Left renal pelvis (tissue), 4 donors: ENCODE results near the gene UROC1. TPM values are rescaled to one million over a fixed set of nuclear protein-coding genes. Genes with fewer than 3 reads are reported as not detected.

ENCODE experiments used
- DNase-seq, 4 donors: peaks; one replicate each; pipeline ENCODE4 v3.0.0-alpha.2; 2013; ENCODE audit warnings: low read depth in 4 of 4, low spot score in 3 of 4
- polyA plus RNA-seq, 4 donors: library from polyadenylated mRNA; unstranded; fragments of 120-200 nt; gene quantifications; one replicate each; pipeline ENCODE4 v1.2.1, GENCODE V29; 2013; ENCODE audit not compliant: insufficient read length in 4 of 4

The UROC1 gene
- polyA plus RNA-seq, 4 donors = 0.13 to 0.22 (median 0.21) TPM; not detected in 1

DNA sequence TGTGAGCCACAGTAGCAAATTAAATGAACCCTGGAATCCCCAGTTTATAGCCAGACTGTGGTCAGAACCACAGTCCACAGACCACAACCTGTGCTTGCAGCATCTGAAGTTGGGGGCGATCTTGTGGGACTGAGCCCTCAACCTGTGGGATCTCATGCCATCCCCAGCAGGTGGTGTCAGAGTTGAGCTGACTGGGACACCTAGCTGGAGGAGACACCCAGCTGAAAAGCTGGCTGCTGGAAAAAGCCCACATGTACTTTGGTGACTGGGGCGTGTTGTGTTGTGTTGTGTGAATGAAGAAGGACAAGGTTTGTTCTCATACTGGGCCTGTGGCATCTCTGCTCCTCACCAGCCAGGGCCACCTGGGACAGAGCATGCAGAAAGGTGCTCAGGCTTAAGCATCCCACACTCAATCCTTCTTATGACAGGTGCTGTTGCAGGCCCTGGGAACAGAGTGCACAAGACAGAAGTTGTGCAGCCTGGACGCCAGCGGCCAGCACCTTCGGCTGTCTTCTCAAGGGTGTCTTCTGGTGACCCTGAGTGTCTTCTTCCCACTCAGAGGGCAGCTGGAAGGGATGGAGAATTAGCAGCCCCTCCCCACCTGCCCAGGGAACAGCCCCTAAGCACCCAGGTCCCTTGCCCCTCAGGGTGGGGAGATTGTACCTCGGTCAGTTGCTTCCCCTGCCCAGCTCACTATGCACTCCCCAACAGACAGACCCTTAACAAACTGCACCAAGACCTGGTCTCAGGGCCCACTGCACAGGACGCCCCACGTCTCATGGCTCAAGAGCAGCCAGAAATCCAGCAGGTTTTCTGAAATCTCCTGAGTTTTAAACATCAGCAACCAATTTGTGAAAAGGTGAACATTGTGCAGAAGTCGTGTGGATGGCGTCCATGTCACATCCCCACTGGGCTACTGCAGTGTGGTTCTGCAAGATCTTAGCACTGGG is 2.2 kb upstream of the UROC1 start:
- no peak for DNase-seq

DNA sequence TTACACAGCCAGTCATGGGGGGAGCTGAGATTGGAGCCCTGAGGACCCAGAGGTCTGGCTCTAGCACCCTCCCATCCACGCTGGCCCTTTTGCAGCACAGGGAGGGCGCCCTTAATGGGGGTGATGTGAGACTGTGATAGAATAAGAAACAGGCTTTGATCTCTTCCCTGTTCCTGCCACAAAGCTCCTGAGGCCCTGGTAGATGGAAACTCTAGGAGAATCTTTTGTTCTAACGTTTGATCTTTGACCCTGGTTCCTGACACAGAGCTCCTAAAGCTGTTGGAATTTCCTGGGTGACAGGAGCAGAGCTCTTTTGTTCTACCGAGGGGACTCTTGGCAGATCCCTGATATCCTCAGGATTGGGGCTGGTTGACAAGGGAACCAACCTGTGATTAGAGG is 1.2 kb upstream of the UROC1 start:
- no peak for DNase-seq

DNA sequence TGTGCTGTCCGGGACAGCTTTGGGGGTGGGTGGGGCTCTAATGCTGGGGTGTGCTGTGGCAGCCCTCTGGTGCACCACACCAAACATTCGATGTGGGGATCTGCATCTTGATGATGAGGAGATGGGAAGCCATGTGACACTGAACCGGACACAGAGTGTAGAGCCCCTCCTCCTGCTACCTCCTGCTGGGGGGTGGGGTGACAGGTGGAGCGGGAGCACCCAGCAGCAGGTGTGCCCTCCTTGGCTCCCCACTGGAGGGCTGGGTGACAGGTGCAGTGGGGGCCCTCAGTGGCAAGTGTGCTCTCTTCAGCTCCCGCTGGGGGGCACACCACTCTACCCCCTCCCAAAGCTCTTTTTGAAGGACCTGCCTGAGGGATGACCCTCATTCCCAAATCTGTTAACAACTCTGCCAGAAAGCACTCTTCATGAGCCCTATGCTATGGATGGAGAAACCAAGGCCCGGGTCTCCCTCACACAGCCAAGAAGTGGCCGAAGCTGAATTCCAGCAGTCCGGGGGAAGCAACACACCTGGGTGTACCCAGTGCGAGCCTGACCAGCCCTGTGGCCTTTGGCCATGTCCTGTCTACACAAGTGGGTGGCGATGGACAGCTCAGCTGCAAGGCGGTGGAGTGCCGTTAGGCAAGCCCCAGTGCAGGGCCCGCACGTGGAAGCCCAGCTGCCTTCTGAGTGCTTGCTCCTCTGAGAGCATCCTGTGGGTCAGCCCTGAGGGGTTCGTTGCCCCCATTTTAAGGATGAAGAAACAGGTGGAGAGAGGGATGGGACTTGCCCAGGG is 609 bp upstream of the UROC1 start:
- DNase-seq = no peak

DNA sequence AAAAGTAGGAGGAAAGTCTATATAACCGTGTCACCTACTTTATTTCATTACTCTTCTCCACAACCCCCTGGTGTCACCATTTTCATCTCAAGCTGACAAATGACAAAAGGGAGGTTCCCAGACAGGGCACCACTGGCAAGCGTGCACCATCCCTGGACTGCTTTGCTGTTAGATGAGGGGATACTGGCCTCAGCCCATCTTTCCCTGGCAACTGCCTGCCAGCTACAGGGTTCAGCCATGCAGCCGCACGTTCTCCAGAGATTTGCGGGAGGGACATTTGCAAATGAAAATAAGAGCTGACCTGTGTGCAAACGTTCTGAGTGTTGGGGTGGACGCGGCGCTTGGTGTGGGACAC is 660 bp downstream of the UROC1 start:
- no peak for DNase-seq

DNA sequence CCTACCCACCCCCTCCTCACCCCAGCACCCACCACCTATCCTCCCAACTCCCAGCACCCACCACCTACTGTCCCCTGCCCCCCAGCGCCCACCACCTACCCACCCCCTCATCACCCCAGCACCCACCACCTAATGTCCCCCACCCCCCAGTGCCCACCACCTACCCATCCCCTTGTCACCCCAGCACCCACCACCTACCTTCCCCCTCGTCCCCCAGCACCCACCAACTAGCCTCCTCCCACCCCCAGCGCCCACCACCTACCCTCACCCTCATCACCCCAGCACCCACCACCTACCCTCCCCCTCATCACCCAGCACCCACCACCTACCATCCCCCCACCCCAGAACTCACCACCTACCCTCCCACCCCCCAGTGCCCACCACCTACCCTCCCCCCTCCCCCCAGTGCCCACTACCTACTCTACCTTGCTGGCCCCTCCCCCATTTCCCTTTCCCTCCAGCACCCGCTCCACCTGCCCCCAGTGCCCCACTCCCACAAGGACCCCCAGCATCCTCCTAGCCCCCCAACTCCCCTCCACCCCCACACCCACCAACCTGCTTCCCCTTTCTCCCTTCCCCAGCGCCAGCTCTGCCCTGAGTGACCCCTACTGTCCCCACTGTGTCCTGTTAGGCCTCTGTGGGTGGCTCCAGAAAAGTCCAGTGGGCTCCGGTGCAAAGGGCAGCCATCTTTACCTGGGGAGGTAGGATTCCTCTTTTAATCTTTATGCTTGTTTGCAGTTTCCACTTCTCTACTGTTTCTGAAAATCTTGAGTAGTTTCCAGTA is 1.2 kb downstream of the UROC1 start:
- no peak for DNase-seq

DNA sequence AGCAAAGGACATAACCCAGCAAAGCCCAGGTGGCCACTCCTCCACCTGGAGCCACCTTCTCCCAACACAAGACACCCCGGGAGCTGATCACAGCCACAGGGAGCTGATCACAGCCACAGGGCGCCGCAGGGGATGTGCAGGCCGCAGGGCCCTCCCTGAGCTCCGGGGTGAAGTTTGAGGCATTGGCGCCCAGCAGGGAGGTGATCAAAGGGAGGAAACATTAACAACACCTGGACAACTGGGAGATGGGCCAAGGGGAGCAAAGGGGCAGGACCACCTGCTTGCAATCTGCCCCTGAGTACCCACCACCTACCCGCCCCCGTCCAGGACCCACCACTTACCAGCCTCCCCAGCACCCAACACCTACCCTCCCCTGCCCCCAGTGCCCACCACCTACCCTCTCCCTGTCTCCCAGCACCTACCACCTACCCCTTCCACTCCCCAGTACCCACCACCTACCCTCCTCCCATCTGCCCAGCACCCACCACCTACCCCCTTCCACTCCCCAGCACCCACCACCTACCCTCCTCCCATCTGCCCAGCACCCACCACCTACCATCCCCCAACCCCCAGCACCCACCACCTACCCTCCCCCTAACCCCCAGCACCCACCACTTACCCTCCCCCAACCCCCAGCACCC is 2.4 kb downstream of the UROC1 start:
- no peak for DNase-seq

DNA sequence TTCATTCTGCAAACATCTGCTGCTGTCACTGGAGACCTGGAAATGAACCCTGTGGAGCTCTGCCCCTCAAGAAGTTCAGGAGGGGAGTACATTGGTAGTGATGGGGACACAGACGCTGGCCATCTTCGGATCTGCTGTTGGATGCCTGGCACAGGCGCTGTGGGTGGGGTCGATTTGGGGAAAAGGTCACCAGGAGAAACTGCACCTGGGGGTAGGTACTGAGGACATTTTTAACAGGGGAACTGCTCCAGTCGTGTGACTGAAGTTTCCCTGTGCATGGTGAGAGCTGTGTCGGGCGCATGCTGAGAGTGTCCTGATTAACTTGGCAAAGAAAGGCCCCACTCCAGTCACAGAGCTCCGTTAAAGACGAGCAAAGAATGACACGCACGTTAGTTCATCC is 3.4 kb downstream of the UROC1 start:
- no peak for DNase-seq

DNA sequence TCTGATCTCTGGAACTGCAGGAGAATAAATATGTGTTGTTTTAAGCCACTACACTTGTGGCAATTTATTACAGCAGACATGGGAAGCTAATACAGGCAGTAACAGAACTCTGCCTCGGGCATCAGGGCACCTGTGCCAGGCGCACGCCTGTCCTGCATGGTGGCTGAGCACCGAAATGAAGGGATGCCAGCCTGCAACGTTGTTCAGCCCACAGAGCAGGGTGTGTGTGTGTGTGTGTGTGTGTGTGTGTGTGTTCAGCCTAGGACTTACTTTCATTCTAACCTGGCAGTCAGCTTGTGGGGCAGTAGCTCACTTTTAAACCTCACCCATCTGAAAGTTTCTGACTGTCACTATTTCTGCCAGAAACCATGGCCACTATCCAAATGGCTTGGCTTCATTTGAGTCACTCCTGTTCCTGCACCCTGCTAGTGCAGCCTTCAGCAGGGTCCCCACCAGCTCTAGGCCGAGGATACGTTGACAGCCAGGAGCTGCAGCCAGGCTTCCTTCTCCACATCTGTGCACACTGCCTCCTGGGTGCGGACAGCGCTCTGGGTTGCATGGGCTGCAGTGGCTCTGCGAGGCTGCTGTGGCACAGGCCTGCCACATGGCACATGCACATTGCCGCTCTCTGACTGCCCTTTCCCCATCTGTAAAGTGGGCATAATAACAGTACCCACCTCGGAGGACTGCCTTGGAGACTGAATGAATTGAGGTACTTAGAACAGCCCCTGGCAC is 4.5 kb downstream of the UROC1 start:
- DNase-seq = no peak

DNA sequence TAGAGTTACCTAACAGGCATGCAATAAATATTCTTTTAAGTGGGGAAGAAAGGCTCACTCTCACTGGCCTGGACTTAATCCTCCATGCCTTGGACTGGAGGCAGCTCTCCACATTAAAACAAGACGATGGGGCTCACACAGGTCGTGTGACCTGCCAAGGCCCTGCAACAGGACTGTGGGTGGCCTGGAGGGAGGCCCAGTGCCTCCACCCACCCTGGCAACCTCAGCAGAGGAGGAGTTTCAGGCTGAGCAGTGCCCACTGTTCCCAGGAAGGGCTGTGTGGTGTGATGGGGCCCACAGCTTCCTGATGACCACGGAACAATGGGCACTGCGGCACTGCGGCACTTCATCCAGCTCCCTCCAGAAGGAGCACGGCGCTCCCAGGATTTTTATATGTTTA is 5.5 kb downstream of the UROC1 start:
- no peak for DNase-seq

DNA sequence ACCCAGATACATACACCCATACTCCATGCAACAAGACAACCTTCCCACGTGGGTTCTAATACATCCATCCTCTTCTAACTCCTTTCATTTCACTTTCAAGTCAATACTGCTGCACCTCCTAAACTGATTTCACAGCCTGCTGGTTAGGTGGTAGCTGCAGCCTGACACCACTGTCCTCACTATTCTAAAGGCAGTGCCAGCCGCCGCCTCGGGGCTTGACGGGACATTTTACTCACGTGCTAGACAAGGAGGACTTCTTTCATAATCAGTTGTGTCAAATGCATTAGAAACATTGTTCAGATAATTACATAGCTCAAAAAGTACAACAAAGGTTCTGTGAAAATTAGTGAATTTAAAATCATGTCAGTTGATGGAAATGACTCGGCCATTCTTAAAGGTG is 6.3 kb downstream of the UROC1 start:
- no peak for DNase-seq

DNA sequence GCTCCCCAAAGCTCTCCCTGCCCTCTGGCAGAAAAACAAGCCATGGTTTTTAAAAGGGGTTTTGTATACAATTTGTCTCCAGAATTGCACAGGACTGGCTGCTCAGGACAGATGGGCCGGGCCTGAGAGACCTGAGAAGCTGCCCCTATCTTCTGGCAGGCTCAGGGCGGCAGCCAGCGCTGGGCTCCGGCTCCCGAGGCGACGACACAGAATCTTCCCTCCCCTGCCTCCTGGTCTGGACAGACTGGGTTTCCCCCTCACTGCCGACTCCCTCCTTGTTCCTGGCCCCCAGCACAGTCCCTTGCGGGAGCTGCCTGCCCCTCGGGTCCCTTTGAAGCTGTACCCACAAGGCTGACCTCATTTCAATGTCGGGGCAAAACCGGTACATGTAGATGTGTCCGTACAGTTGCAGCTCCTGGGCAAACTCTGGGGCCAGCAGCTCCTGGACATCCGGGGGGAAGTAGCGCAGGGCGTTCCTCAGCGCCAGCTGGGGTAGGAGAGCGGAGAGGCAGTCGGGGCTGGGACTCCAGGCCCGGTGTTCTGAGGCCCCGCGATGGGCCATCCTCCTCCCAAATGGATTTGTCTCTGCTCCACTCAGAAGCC is 7.2 kb downstream of the UROC1 start:
- no peak for DNase-seq

DNA sequence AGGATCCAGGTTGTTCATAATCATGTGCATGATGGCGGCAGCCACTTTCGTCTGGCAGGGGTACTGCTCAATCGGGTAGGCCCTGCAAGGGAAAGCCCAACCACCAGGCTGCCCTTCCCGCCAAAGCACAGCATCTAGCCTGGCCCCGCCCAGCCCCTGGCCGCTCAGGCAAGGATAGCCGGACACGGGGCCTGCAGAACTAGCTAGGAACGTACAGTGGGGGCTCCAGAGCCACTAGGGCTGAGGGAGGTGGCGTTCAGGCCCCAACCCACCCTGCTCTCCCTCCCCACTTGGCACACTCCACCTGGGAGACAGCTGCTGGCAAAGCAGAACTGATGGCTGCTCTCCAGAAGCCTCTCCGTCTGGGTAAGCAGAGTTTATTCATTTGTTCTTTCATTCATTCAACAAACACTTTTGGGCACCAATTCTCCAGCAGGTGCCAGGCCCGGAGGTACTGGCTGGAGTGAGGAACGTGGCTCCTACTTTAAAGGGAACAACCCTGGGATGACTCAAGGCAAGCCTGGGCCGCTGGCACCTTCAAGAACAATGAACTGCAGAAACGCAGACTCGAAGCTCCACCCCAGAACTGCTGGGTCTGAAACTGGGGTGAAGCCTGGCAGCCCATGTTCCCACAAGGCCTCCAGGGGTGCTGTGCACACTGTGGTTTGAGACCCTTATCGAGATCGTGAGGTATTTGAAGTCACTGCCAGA is 7.8 kb downstream of the UROC1 start:
- DNase-seq = no peak

DNA sequence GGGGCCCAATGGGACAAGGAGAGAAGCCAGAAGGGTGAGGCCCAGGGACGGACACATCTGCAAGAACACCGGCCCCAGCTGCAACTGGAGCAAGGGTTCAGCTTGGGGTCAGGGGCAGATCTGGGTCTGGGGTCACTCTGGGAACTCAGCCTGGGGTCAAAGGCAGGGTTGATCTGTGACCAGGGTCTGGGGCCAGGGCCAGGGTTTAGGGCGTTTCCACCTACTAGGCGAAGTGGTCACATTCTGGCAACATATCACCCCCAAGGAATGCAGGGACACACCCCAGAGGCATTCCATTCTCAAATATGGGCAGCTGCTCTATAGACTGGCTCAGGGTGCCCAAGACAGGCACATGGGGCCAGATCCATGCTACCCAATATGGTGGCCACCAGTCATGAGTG is 9.0 kb downstream of the UROC1 start:
- no peak for DNase-seq

DNA sequence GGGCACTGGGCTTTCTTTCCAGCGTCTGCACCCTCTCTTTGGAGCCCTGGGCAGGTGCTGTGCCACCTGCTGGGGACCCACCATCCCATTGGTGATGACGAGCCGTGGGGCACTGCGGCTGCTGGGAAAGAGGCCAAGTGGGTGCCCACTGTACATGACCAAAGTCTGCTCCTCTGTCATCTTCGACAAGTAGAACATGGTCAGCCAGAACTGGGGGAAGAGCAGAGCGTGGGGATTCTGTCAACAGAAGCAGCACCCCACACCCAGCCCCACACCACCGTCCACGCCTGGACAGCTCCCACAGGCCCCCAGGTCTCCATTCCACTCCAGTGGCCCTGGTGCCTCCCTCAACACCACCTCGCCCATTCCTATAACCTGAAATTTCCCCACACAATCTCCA is 9.7 kb downstream of the UROC1 start:
- DNase-seq = no peak

DNA sequence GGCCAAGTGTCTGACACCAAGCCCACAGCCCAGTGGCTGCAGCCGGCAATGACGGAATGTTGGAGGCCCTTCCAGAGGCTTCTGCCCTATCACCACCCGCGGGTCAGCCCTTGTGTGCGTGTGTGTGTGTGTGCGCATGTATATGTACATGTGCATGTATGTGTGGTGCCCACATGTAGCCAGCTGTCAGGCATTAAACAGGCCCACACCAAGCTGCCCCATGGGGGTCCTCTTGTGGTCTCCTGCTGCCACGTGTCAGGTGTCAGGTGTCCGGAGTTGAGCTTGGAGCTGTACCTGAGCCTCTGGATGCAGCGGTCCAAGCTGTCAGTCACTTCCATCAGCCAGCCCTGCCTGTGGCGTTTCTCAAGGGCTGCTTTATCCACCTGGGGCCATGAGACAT is 13.9 kb downstream of the UROC1 start:
- no peak for DNase-seq

DNA sequence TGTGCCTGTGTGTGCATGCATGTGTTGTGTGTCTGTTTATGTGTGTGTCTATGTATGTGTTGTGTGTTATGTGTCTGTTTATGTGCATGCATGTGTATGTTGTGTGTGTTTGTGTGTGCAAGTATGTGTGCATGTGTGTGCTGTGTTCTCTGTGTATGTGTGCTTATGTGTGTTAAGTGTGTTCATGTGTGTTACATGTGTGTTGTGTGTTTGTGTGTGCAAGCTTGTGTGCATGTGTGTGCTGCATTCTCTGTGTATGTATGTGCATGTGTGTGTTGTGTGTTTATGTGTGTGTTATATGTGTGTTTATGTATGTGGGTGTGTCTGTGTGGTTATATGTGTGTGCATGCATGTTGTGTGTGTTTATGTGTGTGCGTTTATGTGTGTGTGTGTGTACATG is 14.9 kb downstream of the UROC1 start:
- DNase-seq = no peak

DNA sequence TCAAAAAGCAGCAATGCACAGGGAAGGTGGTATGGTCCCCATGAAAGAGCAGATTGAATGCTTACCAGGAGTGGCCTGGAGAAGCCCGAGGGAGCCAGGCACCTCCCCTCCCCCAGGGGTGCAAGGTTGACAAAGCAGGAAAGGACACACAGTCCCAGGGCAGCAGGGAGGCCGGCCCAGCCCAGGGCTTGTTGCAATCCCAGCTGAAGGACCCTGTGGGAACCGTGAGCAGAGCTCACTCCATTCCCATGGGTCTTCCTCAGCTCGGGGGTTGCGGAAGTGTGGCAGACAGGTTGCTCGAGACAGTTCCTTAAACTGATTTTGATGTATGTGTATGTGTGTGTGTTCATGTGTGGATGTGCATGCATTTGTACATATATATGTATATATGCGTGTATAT is 15.8 kb downstream of the UROC1 start:
- DNase-seq = no peak

DNA sequence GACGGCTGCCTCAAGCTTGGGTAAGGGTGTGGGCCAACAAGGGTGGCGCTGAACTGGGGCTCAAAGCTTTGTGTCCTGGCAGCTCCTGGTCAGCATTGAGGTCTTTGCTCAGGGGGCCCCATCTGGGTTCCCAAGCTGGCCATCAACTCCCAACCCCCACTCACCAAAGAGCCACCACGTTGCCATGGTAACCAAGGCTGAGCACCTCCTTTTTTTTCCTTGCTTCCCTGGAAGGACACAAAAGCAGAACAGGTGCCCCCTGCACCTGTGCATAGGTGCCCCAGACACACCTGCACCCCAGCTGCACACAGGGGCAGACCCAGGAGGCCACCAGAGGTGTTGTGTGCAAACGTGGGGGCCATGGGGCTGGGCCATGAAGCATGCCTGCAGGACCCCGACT is 16.5 kb downstream of the UROC1 start:
- DNase-seq = no peak

DNA sequence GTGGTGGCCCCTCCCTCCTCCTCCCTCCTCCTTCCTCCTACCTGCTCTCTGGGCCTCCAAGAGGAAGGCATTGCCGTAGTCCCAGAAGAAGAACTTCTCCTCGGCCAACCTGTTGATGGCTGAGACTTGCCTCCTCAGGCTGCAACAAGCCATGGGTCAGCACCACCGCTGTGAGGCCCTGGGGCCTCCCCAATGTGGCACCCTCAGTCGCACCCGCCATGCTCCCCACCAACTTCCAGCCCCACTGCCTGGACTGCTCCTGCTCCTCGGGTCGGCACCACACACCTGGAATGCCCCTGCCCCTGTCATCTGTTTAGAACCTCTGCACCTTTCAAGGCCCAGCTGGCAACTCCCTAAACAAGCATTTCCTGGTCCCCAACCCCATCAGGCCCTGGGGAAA is 17.6 kb downstream of the UROC1 start:
- no peak for DNase-seq
